HG02798 (cell line): Measurements from ENCODE around the gene AGTR1.
"Not testable (repeated sequence)": the region's sequence is repeated elsewhere in the genome, so short reads cannot be mapped to it uniquely, and the experiment has no call there.

ENCODE experiments used
- ATAC-seq: cut with Tn5 transposase; IDR thresholded peaks from one replicate; pipeline ENCODE4 v1.9.1; 2021; ENCODE audit warnings: mild to moderate bottlenecking; ENCODE audit not compliant: unreplicated experiment, poor library complexity

The AGTR1 gene

GRCh38 chr3:148756311-148756710 is 58.6 kb downstream of the AGTR1 start:
- ATAC-seq, result no peak

- ATAC-seq, result no peak
Measured at GRCh38 chr3:148757238-148758215, 59.8 kb downstream of the AGTR1 start.

- no peak for ATAC-seq
Measured at GRCh38 chr3:148758303-148758884, 60.7 kb downstream of the AGTR1 start.

- ATAC-seq, result no peak
Measured at GRCh38 chr3:148759430-148759829, 61.7 kb downstream of the AGTR1 start.

- no peak for ATAC-seq
Measured at GRCh38 chr3:148763156-148763680, 65.5 kb downstream of the AGTR1 start.

- ATAC-seq, result no peak
Measured at GRCh38 chr3:148763986-148764935, 66.6 kb downstream of the AGTR1 start.

- ATAC-seq, result no peak
Measured at GRCh38 chr3:148772361-148772760, 74.7 kb downstream of the AGTR1 start.

- ATAC-seq, result no peak
Measured at GRCh38 chr3:148772835-148773234, 75.1 kb downstream of the AGTR1 start.

GRCh38 chr3:148773805-148774204 is 76.1 kb downstream of the AGTR1 start:
- no peak for ATAC-seq

- ATAC-seq, result no peak
Measured at GRCh38 chr3:148778926-148779325, 81.2 kb downstream of the AGTR1 start.

GRCh38 chr3:148785026-148785425 is 87.3 kb downstream of the AGTR1 start:
- ATAC-seq, result not testable (repeated sequence)

GRCh38 chr3:148786159-148786558 is 88.5 kb downstream of the AGTR1 start:
- not testable (repeated sequence) for ATAC-seq

GRCh38 chr3:148789146-148789545 is 91.4 kb downstream of the AGTR1 start:
- ATAC-seq, result no peak

GRCh38 chr3:148789906-148790305 is 92.2 kb downstream of the AGTR1 start:
- ATAC-seq, result no peak

- ATAC-seq, result no peak
Measured at GRCh38 chr3:148790370-148790769, 92.7 kb downstream of the AGTR1 start.

- ATAC-seq, result no peak
Measured at GRCh38 chr3:148790851-148791735, 93.4 kb downstream of the AGTR1 start.

- ATAC-seq, result no peak
Measured at GRCh38 chr3:148791920-148792319, 94.2 kb downstream of the AGTR1 start.

GRCh38 chr3:148792516-148792915 is 94.8 kb downstream of the AGTR1 start:
- ATAC-seq, result no peak
